PC-9 (cell line): ENCODE data around the gene CD99.

Experiments used
- EZH2 ChIP-seq: fragments of 200-600 bp; sonication (generic); IDR thresholded peaks from 2 replicates; pipeline ENCODE4 v1.8.0; 2017; ENCODE audit warnings: antibody characterized with exemption, low read depth
- TF ChIP-seq, protein P1 (sequence below): fragments of 200-600 bp; sonication (generic); conservative IDR thresholded peaks from 2 replicates; pipeline ENCODE4 v1.6.1; 2017; ENCODE audit warnings: mixed run types, antibody characterized with exemption, mild to moderate bottlenecking, moderate library complexity

DNA sequence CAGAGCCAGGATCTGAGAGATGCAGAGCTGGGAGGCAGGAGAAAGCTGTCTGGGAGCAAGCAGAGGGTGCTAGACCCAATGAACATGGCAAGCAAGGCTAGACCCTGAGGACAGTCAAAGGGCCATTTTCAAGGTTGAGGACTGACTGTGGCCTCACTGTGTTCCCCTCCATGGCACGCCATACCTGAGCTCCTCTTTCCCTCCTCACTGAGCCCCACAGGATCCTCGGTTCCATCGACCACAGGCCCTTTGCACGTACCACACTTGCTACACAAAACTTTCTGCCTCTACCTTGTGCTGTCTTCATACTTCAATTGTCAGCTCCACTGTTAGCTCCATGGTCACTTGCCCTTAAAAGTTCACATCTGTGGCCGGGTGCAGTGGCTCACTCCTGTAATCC lies 45.5 kb upstream of the CD99 start:
- TF ChIP-seq, protein P1, sequence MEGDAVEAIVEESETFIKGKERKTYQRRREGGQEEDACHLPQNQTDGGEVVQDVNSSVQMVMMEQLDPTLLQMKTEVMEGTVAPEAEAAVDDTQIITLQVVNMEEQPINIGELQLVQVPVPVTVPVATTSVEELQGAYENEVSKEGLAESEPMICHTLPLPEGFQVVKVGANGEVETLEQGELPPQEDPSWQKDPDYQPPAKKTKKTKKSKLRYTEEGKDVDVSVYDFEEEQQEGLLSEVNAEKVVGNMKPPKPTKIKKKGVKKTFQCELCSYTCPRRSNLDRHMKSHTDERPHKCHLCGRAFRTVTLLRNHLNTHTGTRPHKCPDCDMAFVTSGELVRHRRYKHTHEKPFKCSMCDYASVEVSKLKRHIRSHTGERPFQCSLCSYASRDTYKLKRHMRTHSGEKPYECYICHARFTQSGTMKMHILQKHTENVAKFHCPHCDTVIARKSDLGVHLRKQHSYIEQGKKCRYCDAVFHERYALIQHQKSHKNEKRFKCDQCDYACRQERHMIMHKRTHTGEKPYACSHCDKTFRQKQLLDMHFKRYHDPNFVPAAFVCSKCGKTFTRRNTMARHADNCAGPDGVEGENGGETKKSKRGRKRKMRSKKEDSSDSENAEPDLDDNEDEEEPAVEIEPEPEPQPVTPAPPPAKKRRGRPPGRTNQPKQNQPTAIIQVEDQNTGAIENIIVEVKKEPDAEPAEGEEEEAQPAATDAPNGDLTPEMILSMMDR: no peak
- no peak for TF ChIP-seq EZH2
